ENCODE measurements around the gene PRODH2. TPM values are rescaled to one million over a fixed set of nuclear protein-coding genes. Genes with fewer than 3 reads are reported as not detected.
"Not testable (repeated sequence)": the region's sequence is repeated elsewhere in the genome, so short reads cannot be mapped to it uniquely, and the experiment has no call there.

PRODH2 gene
- total RNA-seq, 1 donor, result not detected

GRCh38 chr19:35841961-35842595 is 29.4 kb upstream of the PRODH2 start:
- TF ChIP-seq CTCF (IDR thresholded peaks at IDR 0.05; ENCODE audit: insufficient read depth, low read length), result no peak
- DNase-seq (ENCODE audit: low read depth), result no peak
- H3K4me3 ChIP-seq (ENCODE audit: low read depth, low read length), result no peak overlapping the region

GRCh38 chr19:35836096-35836495 is 23.5 kb upstream of the PRODH2 start:
- not testable (repeated sequence) for DNase-seq (ENCODE audit: low read depth)

GRCh38 chr19:35833972-35834371 is 21.3 kb upstream of the PRODH2 start:
- DNase-seq (ENCODE audit: low read depth), result no peak
- TF ChIP-seq CTCF (IDR thresholded peaks at IDR 0.05; ENCODE audit: insufficient read depth, low read length), result no peak
- H3K4me3 ChIP-seq (ENCODE audit: low read depth, low read length), result no peak overlapping the region

More at GRCh38 chr19:35836096-35836495, 23.5 kb upstream of the PRODH2 start:
- H3K4me3 ChIP-seq (ENCODE audit: low read depth, low read length), result not testable (repeated sequence)

- DNase-seq (ENCODE audit: low read depth), result no peak
- no peak overlapping the region for H3K4me3 ChIP-seq (ENCODE audit: low read depth, low read length)
- TF ChIP-seq CTCF (IDR thresholded peaks at IDR 0.05; ENCODE audit: insufficient read depth, low read length), result no peak
These were observed 19.4 kb upstream of the PRODH2 start for GRCh38 chr19:35832054-35832453.

GRCh38 chr19:35830986-35831385 is 18.3 kb upstream of the PRODH2 start:
- no peak for DNase-seq (ENCODE audit: low read depth)
- no peak for TF ChIP-seq CTCF (IDR thresholded peaks at IDR 0.05; ENCODE audit: insufficient read depth, low read length)
- H3K4me3 ChIP-seq (ENCODE audit: low read depth, low read length), result no peak overlapping the region

GRCh38 chr19:35828692-35829301 is 16.2 kb upstream of the PRODH2 start:
- TF ChIP-seq CTCF (IDR thresholded peaks at IDR 0.05; ENCODE audit: insufficient read depth, low read length), result no peak
- H3K4me3 ChIP-seq (ENCODE audit: low read depth, low read length), result no peak overlapping the region
- DNase-seq (ENCODE audit: low read depth), result peak; percentile 78

- TF ChIP-seq CTCF (IDR thresholded peaks at IDR 0.05; ENCODE audit: insufficient read depth, low read length), result no peak
- no peak for DNase-seq (ENCODE audit: low read depth)
These were observed 11.5 kb upstream of the PRODH2 start for GRCh38 chr19:35824150-35824549.

More at GRCh38 chr19:35824150-35824549, 11.5 kb upstream of the PRODH2 start:
- no peak overlapping the region for H3K4me3 ChIP-seq (ENCODE audit: low read depth, low read length)
